Activated B cell treated with CpG ODN at 0.5 μM for 24 hours (primary cell): Measurements from ENCODE around the gene PKHD1. TPM values are rescaled to one million over a fixed set of nuclear protein-coding genes. Genes with fewer than 3 reads are reported as not detected.

Experiments
- ATAC-seq: fragments of 200-7000 bp; cut with Tn5 transposase; one replicate; pipeline ENCODE4 v1.10.0; 2021; ENCODE audit warnings: low read depth, mild to moderate bottlenecking, moderate library complexity
- CTCF ChIA-PET: fragments of 350-600 bp; sonication (Branson Sonifier 250); formaldehyde crosslinking; loops from one replicate; lab custom pipeline; 2021; ENCODE audit warnings: antibody characterized with exemption; lab: Charles Lee
- POLR2A ChIA-PET: fragments of 350-600 bp; sonication (Branson Sonifier 250); formaldehyde crosslinking; loops from one replicate; lab custom pipeline; 2021; ENCODE audit warnings: antibody characterized with exemption; lab: Charles Lee
- DNase-seq: peaks from one replicate; pipeline ENCODE4 v3.0.0; 2022
- H3K27ac Mint-ChIP-seq: one replicate; pipeline ENCODE4 v1.8.0; 2020; ENCODE audit warnings: mixed read lengths
- H3K27me3 Mint-ChIP-seq: one replicate; pipeline ENCODE4 v1.8.0; 2021; ENCODE audit warnings: mixed read lengths
- H3K36me3 Mint-ChIP-seq: one replicate; pipeline ENCODE4 v1.8.0; 2021; ENCODE audit warnings: low read depth, mixed read lengths
- H3K4me1 Mint-ChIP-seq: one replicate; pipeline ENCODE4 v1.8.0; 2021; ENCODE audit warnings: mixed read lengths
- H3K4me3 Mint-ChIP-seq: one replicate; pipeline ENCODE4 v1.8.0; 2020; ENCODE audit warnings: mild to moderate bottlenecking, mixed read lengths
- H3K9me3 Mint-ChIP-seq: one replicate; pipeline ENCODE4 v1.8.0; 2020; ENCODE audit warnings: mixed read lengths
- intact Hi-C: fragments of 100-400 bp; cut with micrococcal nuclease; formaldehyde crosslinking; loops from one replicate; pipeline ENCODE4 v1.15.1; 2024
- total RNA-seq: library from RNA; stranded (reverse); gene quantifications from 2 replicates; pipeline ENCODE4 v1.2.3, GENCODE V29; 2022
- TF ChIP-seq, protein P1 (sequence below): fragments of 200-600 bp; IDR thresholded peaks from one replicate; pipeline ENCODE4 v1.8.0; 2022; ENCODE audit warnings: antibody characterized with exemption, mild to moderate bottlenecking

Gene PKHD1
- total RNA-seq, 1 donor from 2014 or later, result not detected

DNA sequence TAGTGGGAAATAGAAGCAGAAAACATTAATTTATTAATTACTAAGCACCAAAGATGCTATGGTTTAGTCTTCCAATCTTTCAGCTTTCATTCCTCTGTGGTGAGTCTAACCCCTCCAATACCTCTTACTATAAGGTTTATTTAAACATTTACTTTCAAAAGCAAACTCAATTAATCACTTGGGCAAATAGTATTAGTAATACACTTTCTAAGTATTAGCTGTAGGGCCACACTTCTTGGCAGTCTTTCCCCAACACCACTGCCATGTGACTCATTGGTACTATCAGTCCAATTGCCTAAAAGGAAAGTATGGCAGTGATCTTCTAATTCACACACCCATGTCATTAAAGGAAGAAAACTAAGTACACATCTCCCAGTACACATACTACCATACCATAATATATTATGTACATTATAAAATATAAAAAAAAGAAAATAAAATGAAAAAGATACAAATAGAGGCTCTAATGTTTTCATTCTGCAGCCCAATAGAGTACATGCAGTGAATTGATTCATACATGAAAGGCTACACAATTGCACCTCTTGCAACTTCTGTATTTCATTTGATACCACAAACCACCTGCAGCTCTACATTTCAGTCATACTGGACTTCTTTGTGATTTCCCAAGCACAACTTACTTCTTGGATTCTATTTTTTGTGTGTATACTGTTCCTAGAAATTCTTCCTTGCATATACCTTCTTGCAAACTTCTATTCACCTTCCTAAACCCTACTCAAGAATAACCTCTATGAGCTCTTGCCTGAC, 218.6 kb downstream of the PKHD1 start:
- POLR2A ChIA-PET, result no interaction called here
- CTCF ChIA-PET, result no interaction called here

DNA sequence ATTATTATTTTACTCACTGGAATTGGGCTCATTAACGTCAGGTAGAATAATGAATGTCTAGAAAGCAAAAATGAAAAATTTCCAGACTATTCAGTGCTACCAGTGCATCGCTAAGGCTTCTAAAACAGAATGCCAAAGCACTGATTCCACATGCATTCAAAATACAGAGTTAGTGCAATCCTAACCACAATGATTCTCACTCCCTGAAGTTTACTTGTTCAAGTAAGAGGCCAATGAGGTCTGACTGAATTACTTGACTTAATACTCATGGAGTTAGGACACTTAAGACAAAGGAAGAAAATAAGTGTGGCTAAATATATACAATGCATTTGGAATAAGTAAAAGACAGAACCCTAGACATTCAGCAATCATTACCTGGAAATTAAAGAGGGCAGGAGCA, 220.5 kb downstream of the PKHD1 start:
- POLR2A ChIA-PET, result no interaction called here
- DNase-seq (no peak), ATAC-seq (no peak)
- no peak overlapping the region for H3K27ac Mint-ChIP-seq
- TF ChIP-seq, protein P1, sequence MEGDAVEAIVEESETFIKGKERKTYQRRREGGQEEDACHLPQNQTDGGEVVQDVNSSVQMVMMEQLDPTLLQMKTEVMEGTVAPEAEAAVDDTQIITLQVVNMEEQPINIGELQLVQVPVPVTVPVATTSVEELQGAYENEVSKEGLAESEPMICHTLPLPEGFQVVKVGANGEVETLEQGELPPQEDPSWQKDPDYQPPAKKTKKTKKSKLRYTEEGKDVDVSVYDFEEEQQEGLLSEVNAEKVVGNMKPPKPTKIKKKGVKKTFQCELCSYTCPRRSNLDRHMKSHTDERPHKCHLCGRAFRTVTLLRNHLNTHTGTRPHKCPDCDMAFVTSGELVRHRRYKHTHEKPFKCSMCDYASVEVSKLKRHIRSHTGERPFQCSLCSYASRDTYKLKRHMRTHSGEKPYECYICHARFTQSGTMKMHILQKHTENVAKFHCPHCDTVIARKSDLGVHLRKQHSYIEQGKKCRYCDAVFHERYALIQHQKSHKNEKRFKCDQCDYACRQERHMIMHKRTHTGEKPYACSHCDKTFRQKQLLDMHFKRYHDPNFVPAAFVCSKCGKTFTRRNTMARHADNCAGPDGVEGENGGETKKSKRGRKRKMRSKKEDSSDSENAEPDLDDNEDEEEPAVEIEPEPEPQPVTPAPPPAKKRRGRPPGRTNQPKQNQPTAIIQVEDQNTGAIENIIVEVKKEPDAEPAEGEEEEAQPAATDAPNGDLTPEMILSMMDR, result no peak
- CTCF ChIA-PET, result no interaction called here
- H3K36me3 Mint-ChIP-seq, result no peaks in the 10 kb centered on the region
- no peaks in the 10 kb centered on the region for H3K9me3 Mint-ChIP-seq
- intact Hi-C loops, result no loop called here
- H3K27me3 Mint-ChIP-seq, result peaks cover 13% of the 10 kb centered on the region
- no peak overlapping the region for H3K4me3 Mint-ChIP-seq
- no peaks in the 10 kb centered on the region for H3K4me1 Mint-ChIP-seq

More for the DNA sequence above, 218.6 kb downstream of the PKHD1 start:
- intact Hi-C loops, result no loop called here
- Mint-ChIP-seq H3K27me3 (peaks cover 13% of the 10 kb centered on the region), H3K36me3 (no peaks in the 10 kb centered on the region), H3K9me3 (no peaks in the 10 kb centered on the region), H3K4me1 (no peaks in the 10 kb centered on the region), H3K4me3 (no peak overlapping the region), H3K27ac (no peak overlapping the region)
- TF ChIP-seq, protein P1, result no peak
- no peak for ATAC-seq
- no peak for DNase-seq

DNA sequence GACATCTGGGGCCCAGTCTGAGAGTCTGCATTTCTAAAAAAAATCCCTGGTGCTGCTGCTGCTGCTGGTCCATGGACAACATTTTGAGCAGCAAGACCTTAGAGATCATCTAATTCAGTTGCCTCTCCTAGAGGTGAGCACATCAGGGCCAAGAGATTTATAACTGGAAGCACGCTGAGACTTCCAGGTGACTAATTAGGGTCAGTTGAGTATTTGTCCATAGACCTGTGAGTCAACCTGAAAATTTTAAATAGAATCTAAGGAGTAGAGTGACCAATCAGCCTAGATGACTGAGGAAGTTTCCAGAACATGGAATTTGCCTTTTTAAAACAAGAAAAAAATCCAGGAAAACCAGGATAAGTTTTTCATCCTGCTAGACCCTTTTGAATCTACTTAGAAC, 221.4 kb downstream of the PKHD1 start:
- Mint-ChIP-seq H3K27ac (no peak overlapping the region), H3K4me3 (no peak overlapping the region), H3K9me3 (no peaks in the 10 kb centered on the region), H3K27me3 (peaks cover 13% of the 10 kb centered on the region), H3K36me3 (no peaks in the 10 kb centered on the region), H3K4me1 (no peaks in the 10 kb centered on the region)
- TF ChIP-seq, protein P1, result no peak
- DNase-seq (no peak), ATAC-seq (no peak)
- intact Hi-C loops, result no loop called here
- POLR2A ChIA-PET, result no interaction called here
- CTCF ChIA-PET, result no interaction called here

DNA sequence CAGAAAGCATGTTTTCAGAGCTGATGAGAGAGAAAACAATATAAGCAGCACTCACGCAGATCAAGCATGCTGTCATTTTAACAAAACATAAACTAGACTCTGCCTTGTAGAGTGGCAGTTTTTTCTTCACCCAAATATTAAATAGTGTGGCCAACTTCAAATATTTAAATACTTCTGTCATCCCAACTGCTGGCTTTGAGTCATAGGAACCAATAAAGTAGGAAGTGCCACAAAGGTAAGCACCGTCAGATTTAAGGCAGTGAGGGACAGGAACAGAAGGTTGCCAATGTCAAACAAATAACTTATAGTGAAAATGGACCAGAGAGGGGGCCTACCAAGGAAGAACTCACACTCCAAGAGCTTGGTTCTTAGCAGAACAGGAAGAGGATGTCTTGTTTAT, 222.2 kb downstream of the PKHD1 start:
- CTCF ChIA-PET, result interaction anchor here (0.6 kb wide), 1 partner anchor 156 kb away, joined by 3 read pairs; no protein-coding TSS in a partner anchor
- POLR2A ChIA-PET, result no interaction called here
- ATAC-seq, result no peak
- Mint-ChIP-seq H3K27me3 (peaks cover 13% of the 10 kb centered on the region), H3K36me3 (no peaks in the 10 kb centered on the region), H3K9me3 (no peaks in the 10 kb centered on the region), H3K4me1 (no peaks in the 10 kb centered on the region), H3K27ac (no peak overlapping the region), H3K4me3 (no peak overlapping the region)
- DNase-seq, result no peak
- intact Hi-C loops, result no loop called here
- TF ChIP-seq, protein P1, result no peak

DNA sequence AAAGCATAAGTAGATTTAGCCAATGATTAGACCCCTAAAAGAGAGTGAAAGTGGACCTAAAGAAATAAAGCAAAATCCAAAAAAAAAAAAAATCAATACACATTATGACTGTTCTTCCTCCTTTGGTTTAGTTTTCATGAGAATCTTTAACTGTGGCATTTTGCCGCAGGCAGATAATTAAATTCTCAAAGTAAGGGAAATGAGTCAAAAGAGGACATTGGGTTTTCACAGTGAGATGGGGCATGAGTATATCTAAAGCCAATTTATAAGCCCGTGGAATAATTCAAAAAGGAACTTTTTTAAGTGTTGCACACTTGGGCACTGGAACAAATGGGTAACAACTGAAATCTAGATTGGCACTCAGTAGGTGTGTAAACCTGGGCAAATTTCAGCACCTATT, 230.3 kb downstream of the PKHD1 start:
- H3K4me1 Mint-ChIP-seq, result no peaks in the 10 kb centered on the region
- no peak overlapping the region for H3K27ac Mint-ChIP-seq
- ATAC-seq (no peak), DNase-seq (no peak)
- TF ChIP-seq, protein P1, result no peak
- ChIA-PET CTCF (no interaction called here), POLR2A (no interaction called here)
- H3K36me3 Mint-ChIP-seq, result no peaks in the 10 kb centered on the region
- peaks cover 18% of the 10 kb centered on the region for H3K27me3 Mint-ChIP-seq
- intact Hi-C loops, result loop anchor here (10.0 kb wide), 2 partner anchors 808 to 1042 kb away; partner anchors contain the start of gene TFAP2B
- no peak overlapping the region for H3K4me3 Mint-ChIP-seq
- H3K9me3 Mint-ChIP-seq, result no peaks in the 10 kb centered on the region
